Neutrophil (primary cell): ENCODE data around the gene PPP6R1.

ENCODE experiments used
- H3K27ac ChIP-seq: fragments of 200-600 bp; sonication (generic); 2 replicates; pipeline ENCODE4 v1.5.1; 2016; ENCODE audit warnings: mild to moderate bottlenecking, moderate library complexity
- H3K27me3 ChIP-seq: fragments of 200-600 bp; sonication (generic); 2 replicates; pipeline ENCODE4 v1.6.0; 2016; ENCODE audit warnings: mild to moderate bottlenecking
- H3K36me3 ChIP-seq: fragments of 200-600 bp; sonication (generic); 2 replicates; pipeline ENCODE4 v1.5.1; 2017
- H3K4me1 ChIP-seq, 2 experiments: fragments of 200-600 bp in 1 of 2; sonication (generic) in 1 of 2; 1 replicate in 1 of 2; 2 replicates in 1 of 2; pipeline versions ENCODE4 v1.5.1 to v1.6.1; 2013 to 2016; ENCODE audit warnings: low read depth in 1 of 2, low read length in 1 of 2, mild to moderate bottlenecking in 1 of 2, moderate library complexity in 1 of 2; ENCODE audit not compliant: control insufficient read depth in 1 of 2, insufficient read depth in 1 of 2
- H3K4me3 ChIP-seq, 2 experiments: fragments of 200-600 bp in 1 of 2; sonication (generic) in 1 of 2; 1 replicate in 1 of 2; 2 replicates in 1 of 2; pipeline ENCODE4 v1.5.1; 2013 to 2016; ENCODE audit warnings: low read depth in 1 of 2, low read length in 1 of 2, mild to moderate bottlenecking in 1 of 2, moderate library complexity in 1 of 2
- H3K9me3 ChIP-seq: fragments of 200-600 bp; sonication (generic); 2 replicates; pipeline ENCODE4 v1.5.1; 2016
- CTCF ChIP-seq: fragments of 200-600 bp; sonication (generic); IDR thresholded peaks from 2 replicates; pipeline ENCODE4 v1.5.1; 2016; ENCODE audit warnings: antibody characterized with exemption

PPP6R1 gene

GRCh38 chr19:55255618-55256423, 3.0 kb downstream of the PPP6R1 start:
- peak overlapping the region; percentile 93 for H3K27ac ChIP-seq
- no peaks in the 10 kb centered on the region for H3K27me3 ChIP-seq
- TF ChIP-seq CTCF = no peak
- peak overlapping the region; percentile 86 to 88 for H3K4me3 ChIP-seq
- H3K9me3 ChIP-seq = no peaks in the 10 kb centered on the region
- no peaks in the 10 kb centered on the region for H3K36me3 ChIP-seq
- H3K4me1 ChIP-seq = peaks cover 78 to 82% of the 10 kb centered on the region in 2 experiments

GRCh38 chr19:55254625-55254977, 4.2 kb downstream of the PPP6R1 start:
- no peak for TF ChIP-seq CTCF
- H3K27me3 ChIP-seq = no peaks in the 10 kb centered on the region
- H3K9me3 ChIP-seq = no peaks in the 10 kb centered on the region
- H3K4me1 ChIP-seq = peaks cover 86 to 87% of the 10 kb centered on the region in 2 experiments
- peak overlapping the region; percentile 67 to 88 for H3K4me3 ChIP-seq
- peak overlapping the region; percentile 93 for H3K27ac ChIP-seq
- peaks cover 4% of the 10 kb centered on the region for H3K36me3 ChIP-seq

GRCh38 chr19:55253842-55254624, 4.8 kb downstream of the PPP6R1 start:
- Histone ChIP-seq H3K36me3 (peaks cover 4% of the 10 kb centered on the region), H3K4me3 (peak overlapping the region; percentile 67 to 88)
- TF ChIP-seq CTCF = no peak

GRCh38 chr19:55252760-55253663, 5.8 kb downstream of the PPP6R1 start:
- no peak for TF ChIP-seq CTCF
- H3K27me3 ChIP-seq = no peaks in the 10 kb centered on the region
- H3K27ac ChIP-seq = peak overlapping the region; percentile 93
- peak overlapping the region; percentile 67 to 88 for H3K4me3 ChIP-seq
- no peaks in the 10 kb centered on the region for H3K9me3 ChIP-seq
- H3K36me3 ChIP-seq = peaks cover 11% of the 10 kb centered on the region
- peaks cover 80 to 89% of the 10 kb centered on the region in 2 experiments for H3K4me1 ChIP-seq

More at GRCh38 chr19:55253842-55254624, 4.8 kb downstream of the PPP6R1 start:
- Histone ChIP-seq H3K27me3 (no peaks in the 10 kb centered on the region), H3K4me1 (peaks cover 81 to 83% of the 10 kb centered on the region in 2 experiments), H3K27ac (peak overlapping the region; percentile 93), H3K9me3 (no peaks in the 10 kb centered on the region)

GRCh38 chr19:55251341-55252081, 7.3 kb downstream of the PPP6R1 start:
- H3K36me3 ChIP-seq = peaks cover 17% of the 10 kb centered on the region
- peaks cover 66 to 74% of the 10 kb centered on the region in 2 experiments for H3K4me1 ChIP-seq
- no peaks in the 10 kb centered on the region for H3K9me3 ChIP-seq
- no peaks in the 10 kb centered on the region for H3K27me3 ChIP-seq
- no peak overlapping the region for H3K4me3 ChIP-seq
- peak overlapping the region; percentile 93 for H3K27ac ChIP-seq
- TF ChIP-seq CTCF = no peak
